D721Med (cell line): ENCODE measurements around the gene PANK2.
"Not testable (repeated sequence)": the region's sequence is repeated elsewhere in the genome, so short reads cannot be mapped to it uniquely, and the experiment has no call there.

Experiments used
- DNase-seq: peaks from one replicate; pipeline ENCODE4 v3.0.0; 2011; ENCODE audit warnings: low spot score; ENCODE audit not compliant: insufficient read length
- FAIRE-seq: peaks from 2 replicates; lab custom pipeline; 2011; peaks lifted over from hg19 to GRCh38; lab: Jason Lieb, UNC
- TF ChIP-seq, protein P1 (sequence below): IDR thresholded peaks from 2 replicates; pipeline ENCODE4 v1.5.1; 2012; ENCODE audit warnings: mild to moderate bottlenecking, control low read depth; ENCODE audit not compliant: insufficient read depth; ENCODE audit errors: missing control alignments

PANK2 gene

DNA sequence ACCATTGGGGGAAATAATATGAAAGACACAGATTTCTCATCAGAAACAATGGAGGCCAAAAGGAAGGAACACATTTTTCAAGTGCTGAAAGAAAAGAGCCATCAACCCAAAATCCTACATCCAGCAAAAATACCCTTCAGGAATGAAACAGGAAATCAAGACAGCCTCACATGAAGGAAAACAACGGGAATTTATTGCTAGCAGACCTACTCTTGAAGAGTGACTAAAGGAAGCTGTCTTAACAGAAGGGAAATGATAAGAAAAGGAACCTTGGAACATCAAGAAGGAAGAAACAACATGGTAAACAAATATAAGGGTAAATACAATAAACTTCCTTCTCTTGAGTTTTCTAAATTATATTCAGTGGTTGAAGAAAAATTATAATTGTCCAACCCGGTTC is 82.0 kb downstream of the PANK2 start:
- DNase-seq: no peak
- no peak for FAIRE-seq
- TF ChIP-seq, protein P1, sequence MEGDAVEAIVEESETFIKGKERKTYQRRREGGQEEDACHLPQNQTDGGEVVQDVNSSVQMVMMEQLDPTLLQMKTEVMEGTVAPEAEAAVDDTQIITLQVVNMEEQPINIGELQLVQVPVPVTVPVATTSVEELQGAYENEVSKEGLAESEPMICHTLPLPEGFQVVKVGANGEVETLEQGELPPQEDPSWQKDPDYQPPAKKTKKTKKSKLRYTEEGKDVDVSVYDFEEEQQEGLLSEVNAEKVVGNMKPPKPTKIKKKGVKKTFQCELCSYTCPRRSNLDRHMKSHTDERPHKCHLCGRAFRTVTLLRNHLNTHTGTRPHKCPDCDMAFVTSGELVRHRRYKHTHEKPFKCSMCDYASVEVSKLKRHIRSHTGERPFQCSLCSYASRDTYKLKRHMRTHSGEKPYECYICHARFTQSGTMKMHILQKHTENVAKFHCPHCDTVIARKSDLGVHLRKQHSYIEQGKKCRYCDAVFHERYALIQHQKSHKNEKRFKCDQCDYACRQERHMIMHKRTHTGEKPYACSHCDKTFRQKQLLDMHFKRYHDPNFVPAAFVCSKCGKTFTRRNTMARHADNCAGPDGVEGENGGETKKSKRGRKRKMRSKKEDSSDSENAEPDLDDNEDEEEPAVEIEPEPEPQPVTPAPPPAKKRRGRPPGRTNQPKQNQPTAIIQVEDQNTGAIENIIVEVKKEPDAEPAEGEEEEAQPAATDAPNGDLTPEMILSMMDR: no peak

DNA sequence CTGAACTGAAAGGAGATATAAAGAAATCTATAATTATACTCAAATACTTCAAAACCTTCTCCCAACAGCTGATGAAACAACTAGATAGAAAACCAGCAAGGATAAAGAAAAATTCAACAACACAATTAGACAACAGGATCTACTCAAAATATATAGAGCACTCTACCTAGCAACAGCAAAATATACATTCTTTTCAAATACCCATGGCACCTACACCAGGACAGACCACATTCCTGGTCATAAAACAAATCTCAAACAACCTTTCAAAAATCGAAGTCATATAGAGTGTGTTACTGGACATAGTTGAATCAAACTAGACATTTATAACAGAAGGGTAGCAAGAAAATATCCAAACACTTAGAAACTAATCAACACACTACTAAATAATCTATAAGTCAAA is 83.0 kb downstream of the PANK2 start:
- no peak for DNase-seq
- FAIRE-seq: no peak
- TF ChIP-seq, protein P1: no peak

DNA sequence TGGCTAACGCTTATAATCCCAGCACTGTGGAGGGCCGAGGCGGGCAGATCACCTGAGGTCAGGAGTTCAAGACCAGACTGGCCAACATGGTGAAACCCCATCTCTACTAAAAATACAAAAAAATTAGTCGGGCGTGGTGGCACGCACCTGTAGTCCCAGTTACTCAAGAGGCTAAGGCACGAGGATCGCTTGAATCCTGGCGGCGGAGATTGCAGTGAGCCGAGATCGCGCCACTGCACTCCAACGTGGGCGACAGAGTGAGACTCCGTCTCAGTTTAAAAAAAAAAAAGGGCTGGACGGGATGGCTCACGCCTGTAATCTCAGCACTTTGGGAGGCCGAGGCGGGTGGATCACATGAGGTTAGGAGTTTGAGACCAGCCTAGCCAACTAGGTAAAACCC is 83.4 kb downstream of the PANK2 start:
- FAIRE-seq, DNase-seq: not testable (repeated sequence)

DNA sequence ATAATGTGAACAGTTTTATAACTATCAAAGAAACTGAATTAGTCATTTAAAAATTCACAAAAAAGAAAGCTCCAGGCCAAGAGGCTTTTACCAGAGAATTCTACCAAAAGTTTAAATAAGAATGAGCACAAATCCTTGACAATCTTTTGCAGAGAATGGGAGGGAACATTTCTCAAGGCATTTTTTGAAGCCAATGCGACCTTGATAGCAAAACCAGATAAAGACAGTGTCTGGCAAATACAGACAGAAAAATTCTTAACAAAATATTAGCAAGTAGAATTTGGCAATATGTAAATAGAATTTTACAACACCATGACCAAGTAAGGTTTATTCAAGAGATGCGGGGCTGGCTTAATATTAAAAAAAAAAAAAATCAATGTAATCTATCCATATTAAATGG is 84.5 kb downstream of the PANK2 start:
- TF ChIP-seq, protein P1: no peak
- DNase-seq: no peak
- no peak for FAIRE-seq

DNA sequence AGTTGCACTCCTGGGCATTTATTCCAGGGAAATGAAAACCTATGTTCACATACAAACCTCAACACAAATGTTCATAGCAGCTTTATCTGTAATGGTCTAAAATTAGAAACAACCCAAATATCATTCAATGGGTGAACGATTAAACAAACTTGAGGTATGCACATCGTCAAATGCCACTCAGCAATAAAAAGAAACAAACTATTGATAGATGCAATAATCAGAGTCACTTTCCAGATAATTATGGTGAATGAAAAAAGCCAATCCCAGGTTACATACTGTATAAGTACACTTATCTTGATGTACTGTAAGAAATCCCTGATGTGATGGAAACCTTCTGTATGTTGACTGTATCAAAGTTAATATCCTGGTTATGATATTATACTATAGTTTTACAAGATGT is 87.3 kb downstream of the PANK2 start:
- FAIRE-seq: no peak

More for the DNA sequence above, 87.3 kb downstream of the PANK2 start:
- DNase-seq: no peak
- TF ChIP-seq, protein P1: no peak
